ENCODE measurements around the gene STX10.
"Not testable (repeated sequence)": the region's sequence is repeated elsewhere in the genome, so short reads cannot be mapped to it uniquely, and the experiment has no call there.

The STX10 gene

GRCh38 chr19:13150187-13150930, at the start of gene STX10, which contains the start of gene IER2:
Gene STX10 (minus strand): TSS chr19:13150375. CDS start chr19:13150173, 202 bp downstream.
Gene IER2 (plus strand): TSS chr19:13150411. CDS start chr19:13153187, 2,776 bp downstream.
- DNase-seq (ENCODE audit: low read depth): peak; percentile 95

GRCh38 chr19:13198634-13199033, 48.5 kb upstream of the STX10 start:
- no peak for DNase-seq (ENCODE audit: low read depth)

GRCh38 chr19:13195678-13196077, 45.5 kb upstream of the STX10 start:
- no peak for DNase-seq (ENCODE audit: low read depth)

- DNase-seq (ENCODE audit: low read depth): no peak
Observed at GRCh38 chr19:13190781-13191540, 40.8 kb upstream of the STX10 start.

GRCh38 chr19:13189600-13189999, 39.4 kb upstream of the STX10 start:
- DNase-seq (ENCODE audit: low read depth): peak; percentile 20

GRCh38 chr19:13187419-13187818, 37.2 kb upstream of the STX10 start:
- DNase-seq (ENCODE audit: low read depth): no peak

GRCh38 chr19:13186688-13187087, 36.5 kb upstream of the STX10 start:
- DNase-seq (ENCODE audit: low read depth): not testable (repeated sequence)

- not testable (repeated sequence) for DNase-seq (ENCODE audit: low read depth)
Observed at GRCh38 chr19:13185763-13186657, 35.8 kb upstream of the STX10 start.

GRCh38 chr19:13184926-13185325, 34.8 kb upstream of the STX10 start:
- not testable (repeated sequence) for DNase-seq (ENCODE audit: low read depth)

- DNase-seq (ENCODE audit: low read depth): peak; percentile 85
Observed at GRCh38 chr19:13181747-13182388, 31.7 kb upstream of the STX10 start.

- not testable (repeated sequence) for DNase-seq (ENCODE audit: low read depth)
Observed at GRCh38 chr19:13178291-13178690, 28.1 kb upstream of the STX10 start.

- not testable (repeated sequence) for DNase-seq (ENCODE audit: low read depth)
Observed at GRCh38 chr19:13177584-13177983, 27.4 kb upstream of the STX10 start.

GRCh38 chr19:13176345-13176744, 26.2 kb upstream of the STX10 start:
- peak; percentile 32 for DNase-seq (ENCODE audit: low read depth)

GRCh38 chr19:13173139-13173737, 23.1 kb upstream of the STX10 start:
- no peak for DNase-seq (ENCODE audit: low read depth)

GRCh38 chr19:13172346-13173138, 22.4 kb upstream of the STX10 start:
- peak; percentile 95 for DNase-seq (ENCODE audit: low read depth)

- DNase-seq (ENCODE audit: low read depth): no peak
Observed at GRCh38 chr19:13171146-13171545, 21.0 kb upstream of the STX10 start.

- DNase-seq (ENCODE audit: low read depth): peak; percentile 90
Observed at GRCh38 chr19:13169769-13170168, 19.6 kb upstream of the STX10 start.

GRCh38 chr19:13166151-13166550, 16.0 kb upstream of the STX10 start:
- DNase-seq (ENCODE audit: low read depth): not testable (repeated sequence)

GRCh38 chr19:13165162-13165997, 15.2 kb upstream of the STX10 start:
- DNase-seq (ENCODE audit: low read depth): peak; percentile 82

Data from EH (cell line).